Epithelial cell of prostate (primary cell): ENCODE results near the gene UBD.

Experiments
- DNase-seq: peaks from one replicate; pipeline ENCODE4 v3.0.0-alpha.2; 2011; ENCODE audit warnings: low read depth, low spot score
- H3K27ac ChIP-seq: fragments of 450-650 bp; 2 replicates; pipeline ENCODE4 v1.5.1; 2017; ENCODE audit warnings: mild to moderate bottlenecking

UBD gene

GRCh38 chr6:29563435-29563965 lies 4.0 kb upstream of the UBD start:
- no peak overlapping the region for H3K27ac ChIP-seq
- DNase-seq, result no peak

GRCh38 chr6:29561606-29562181 lies 2.2 kb upstream of the UBD start:
- no peak overlapping the region for H3K27ac ChIP-seq
- no peak for DNase-seq

- no peak for DNase-seq
- H3K27ac ChIP-seq, result no peak overlapping the region
These were observed 1.6 kb upstream of the UBD start for GRCh38 chr6:29561091-29561490.

DNA sequence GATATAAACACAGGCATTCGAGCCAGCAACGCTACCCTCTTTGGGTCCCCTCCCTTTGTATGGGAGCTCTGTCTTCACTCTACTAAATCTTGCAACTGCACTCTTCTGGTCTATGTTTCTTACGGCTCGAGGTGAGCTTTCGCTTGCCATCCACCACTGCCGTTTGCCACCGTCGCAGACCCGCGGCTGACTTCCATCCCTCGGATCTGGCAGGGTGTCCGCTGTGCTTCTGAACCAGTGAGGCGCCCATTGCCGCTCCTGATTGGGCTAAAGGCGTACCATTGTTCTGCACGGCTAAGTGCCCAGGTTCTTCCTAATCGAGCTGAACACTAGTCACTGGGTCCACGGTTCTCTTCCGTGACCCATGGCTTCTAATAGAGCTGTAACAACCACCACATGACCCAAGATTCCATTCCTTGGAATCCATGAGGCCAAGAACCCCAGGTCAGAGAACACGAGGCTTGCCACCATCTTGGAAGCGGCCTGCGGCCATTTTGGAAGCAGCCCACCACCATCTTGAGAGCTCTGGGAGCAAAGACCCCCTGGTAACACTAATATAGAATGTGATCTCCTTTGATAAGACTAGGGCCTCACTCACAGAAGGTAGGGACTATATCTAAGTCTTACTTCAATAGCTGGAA lies 973 bp downstream of the UBD start:
- no peak for DNase-seq
- no peak overlapping the region for H3K27ac ChIP-seq

DNA sequence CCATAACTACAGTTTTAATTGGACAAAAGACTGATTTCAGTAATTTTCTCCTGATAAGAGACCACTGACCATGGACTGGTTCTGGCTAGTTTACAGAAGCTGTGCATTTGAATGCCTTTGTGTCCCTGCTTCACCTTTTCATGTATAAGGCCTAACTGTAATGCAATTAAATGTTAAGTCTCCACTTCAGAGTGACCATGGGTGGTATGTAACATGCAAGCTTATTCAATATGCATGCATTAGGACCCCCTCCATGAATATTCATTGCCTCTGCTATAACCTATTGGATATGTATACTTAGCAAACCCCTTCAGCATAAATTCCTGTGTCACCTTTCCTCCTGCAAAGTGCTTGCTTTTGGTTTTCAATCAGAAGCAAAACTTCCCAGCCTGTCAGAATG lies 2.2 kb downstream of the UBD start:
- no peak overlapping the region for H3K27ac ChIP-seq
- no peak for DNase-seq

- DNase-seq, result no peak
- H3K27ac ChIP-seq, result no peak overlapping the region
These were observed 4.8 kb downstream of the UBD start for GRCh38 chr6:29554764-29555163.

GRCh38 chr6:29553268-29554057 lies 6.1 kb downstream of the UBD start:
- DNase-seq, result no peak
- no peak overlapping the region for H3K27ac ChIP-seq

- no peak overlapping the region for H3K27ac ChIP-seq
- no peak for DNase-seq
These were observed 7.0 kb downstream of the UBD start for GRCh38 chr6:29552512-29553051.

DNA sequence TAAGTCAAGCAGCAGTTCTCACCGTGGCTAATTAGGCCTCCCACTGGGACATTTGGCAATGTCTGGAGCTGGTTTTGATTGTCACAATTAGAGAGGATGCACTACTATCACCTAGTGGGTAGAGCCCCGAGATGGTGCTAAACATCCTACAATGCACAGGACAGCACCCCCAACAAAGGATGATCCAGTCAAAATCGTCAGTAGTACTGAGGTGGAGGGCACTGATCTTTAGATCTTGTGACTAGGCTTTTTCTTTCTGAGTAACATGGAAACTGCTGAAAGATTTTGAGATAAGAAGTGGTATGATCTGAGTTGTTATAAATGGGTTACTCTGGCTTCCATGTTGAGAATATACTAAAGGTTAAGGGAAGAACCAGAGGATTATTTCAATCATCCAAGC lies 12.0 kb downstream of the UBD start:
- DNase-seq, result no peak
- H3K27ac ChIP-seq, result no peak overlapping the region

DNA sequence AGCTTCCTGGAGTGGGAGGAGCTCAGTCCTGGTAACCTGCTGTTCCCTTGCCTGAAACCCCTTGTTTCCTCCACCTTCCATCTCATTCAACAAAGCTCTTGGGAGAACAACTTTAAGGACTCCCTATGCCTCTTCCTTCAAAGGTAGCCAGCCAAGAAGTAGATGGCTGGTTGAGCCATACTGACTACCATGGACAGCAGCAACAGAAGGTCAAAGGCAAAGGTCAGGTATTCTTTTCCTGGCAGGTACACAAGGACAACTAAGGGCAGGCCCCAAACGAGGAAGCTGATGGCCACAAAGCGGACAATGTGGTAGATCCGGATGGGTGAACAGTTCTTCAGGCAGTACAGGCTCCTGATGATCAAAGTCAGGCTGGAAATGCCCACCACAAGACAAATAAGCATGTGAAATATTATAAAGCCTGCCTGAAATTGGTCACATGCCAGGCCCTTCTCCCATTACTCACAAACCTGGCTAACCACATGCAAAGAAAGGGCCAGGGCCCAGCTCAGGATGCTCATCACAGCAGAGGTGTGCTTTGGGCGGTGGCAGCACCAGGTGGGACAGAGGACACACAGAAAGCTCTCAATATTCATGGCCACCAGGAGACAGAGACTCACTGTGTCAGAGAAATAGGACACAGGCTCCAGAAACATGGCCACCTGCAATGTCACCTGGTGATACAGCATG lies 21.7 kb downstream of the UBD start:
- no peak overlapping the region for H3K27ac ChIP-seq
- DNase-seq, result no peak

GRCh38 chr6:29532320-29532951 lies 27.1 kb downstream of the UBD start:
- H3K27ac ChIP-seq, result no peak overlapping the region
- DNase-seq, result no peak

DNA sequence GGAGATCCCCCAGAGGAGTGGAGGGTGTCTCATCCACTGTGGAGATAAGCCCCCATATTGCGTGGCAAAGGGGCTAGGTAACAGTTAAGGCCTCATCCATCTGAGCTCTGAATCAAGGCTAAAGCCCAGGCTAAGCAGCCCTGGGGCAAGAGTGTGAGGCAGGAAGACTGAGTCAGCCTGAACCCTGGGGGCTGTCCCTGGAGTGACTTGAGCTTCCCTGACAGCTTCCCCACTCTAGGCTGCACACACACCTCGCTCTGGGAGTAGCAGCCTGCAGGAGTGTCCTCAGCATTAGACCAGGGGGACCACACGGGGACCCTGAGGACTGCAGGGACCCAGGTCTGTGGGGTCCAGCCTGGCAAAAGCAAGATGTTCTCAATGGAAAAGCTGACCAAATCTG lies 27.9 kb downstream of the UBD start:
- H3K27ac ChIP-seq, result no peak overlapping the region
- DNase-seq, result no peak

DNA sequence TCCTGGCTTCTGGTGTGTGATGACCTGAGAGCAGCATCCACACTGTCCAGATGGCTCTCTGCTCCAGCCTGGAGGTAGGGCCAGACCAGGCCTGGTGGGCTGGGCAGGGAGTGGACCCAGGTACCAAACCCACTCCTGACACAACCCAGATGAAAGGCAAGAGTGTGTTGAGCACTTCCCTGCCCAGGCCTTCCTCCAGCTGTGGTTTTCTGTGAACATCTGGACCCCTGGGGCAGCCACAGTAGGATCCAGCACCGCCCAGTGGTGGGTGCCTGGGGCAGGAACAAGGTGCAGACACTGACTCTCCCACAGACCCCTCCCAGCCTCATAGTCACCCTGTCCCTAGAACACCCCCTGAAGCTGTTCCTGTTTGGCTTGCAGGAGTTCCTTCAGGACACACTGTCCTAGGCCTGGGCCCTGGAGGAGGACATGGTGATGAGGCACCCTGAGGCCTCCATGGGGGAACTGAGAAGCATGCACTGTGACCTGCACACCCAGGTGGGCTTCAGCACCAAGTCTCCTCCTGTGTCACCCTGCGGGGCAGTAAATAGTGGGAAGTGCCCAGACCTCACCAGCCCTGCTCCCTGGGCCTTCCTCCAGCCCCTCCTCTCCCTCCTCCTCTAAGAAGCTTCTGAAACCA lies 28.7 kb downstream of the UBD start:
- no peak for DNase-seq
- no peak overlapping the region for H3K27ac ChIP-seq

DNA sequence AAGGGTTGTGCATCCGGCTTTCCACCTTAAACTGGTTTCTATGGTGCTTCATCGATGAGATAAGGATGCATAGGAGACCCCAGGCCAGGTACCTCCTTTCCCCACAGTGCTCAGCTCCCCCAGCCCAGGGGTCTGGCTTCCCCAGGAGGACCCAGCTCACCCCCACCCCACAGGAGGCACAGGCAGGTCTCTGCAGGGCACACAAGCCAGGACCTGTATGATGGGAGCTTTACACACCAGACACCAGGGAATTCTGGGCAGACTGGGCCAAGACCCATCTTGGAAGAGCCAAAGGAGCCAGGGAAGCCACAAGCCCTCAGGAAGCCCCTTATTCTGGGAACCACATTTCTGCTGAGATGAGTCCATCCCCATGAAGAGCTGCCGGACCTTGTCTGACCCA lies 29.6 kb downstream of the UBD start:
- no peak for DNase-seq
- no peak overlapping the region for H3K27ac ChIP-seq

DNA sequence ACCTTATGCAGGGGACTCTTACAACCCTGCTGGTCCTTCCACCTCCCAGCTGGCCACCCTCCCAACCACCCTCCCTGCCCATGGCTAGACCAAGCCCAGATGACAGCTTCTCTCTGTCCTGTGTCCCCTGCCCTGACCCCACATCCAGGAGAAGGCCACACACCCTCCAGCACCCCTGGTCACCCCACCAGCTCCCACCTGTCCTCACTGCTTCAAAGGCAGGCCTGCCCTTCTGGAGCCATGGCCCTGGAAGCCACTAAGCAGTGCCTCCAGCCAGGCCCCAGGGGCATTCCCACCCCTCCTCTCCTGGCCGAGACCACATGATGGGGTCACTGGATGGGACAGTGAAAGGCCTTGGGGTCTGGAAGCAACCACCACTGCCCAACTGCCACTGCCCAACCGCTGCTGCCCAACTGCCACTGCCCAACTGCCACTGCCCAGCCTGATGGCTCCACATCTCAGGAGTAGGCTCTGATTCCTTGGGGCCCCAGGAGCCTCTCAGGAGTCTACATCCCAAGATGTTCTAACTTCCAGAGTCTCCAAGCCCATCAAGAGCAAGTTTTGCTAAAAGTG lies 30.5 kb downstream of the UBD start:
- no peak overlapping the region for H3K27ac ChIP-seq
- no peak for DNase-seq

GRCh38 chr6:29528300-29528931 lies 31.1 kb downstream of the UBD start:
- no peak for DNase-seq
- H3K27ac ChIP-seq, result no peak overlapping the region

- no peak for DNase-seq
- no peak overlapping the region for H3K27ac ChIP-seq
These were observed 32.0 kb downstream of the UBD start for GRCh38 chr6:29527564-29527963.

DNA sequence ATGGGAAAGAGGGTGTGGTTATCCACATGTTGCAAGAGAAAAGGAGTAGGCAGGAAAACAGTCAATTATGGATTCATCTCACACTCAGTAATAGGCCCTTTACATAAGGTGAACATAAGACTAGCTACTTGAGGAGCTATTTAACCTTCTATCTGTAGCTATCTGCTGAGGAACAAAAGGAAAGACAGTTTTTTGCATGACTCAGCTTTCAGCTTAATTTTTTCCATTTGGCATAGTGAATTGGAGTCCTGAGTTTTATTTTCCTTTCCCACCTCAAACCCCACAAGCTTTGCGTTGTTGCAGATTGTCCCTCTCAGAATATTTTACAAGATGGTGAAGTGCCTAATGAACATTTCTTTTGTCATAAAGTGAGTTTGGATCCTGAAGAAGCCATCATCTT lies 32.4 kb downstream of the UBD start:
- DNase-seq, result no peak
- H3K27ac ChIP-seq, result no peak overlapping the region

GRCh38 chr6:29525311-29525639 lies 34.3 kb downstream of the UBD start:
- no peak overlapping the region for H3K27ac ChIP-seq
- DNase-seq, result no peak
